ENCODE data around the gene PRKCH. TPM values are rescaled to one million over a fixed set of nuclear protein-coding genes. Genes with fewer than 3 reads are reported as not detected.

The PRKCH gene
- total and polyA plus RNA-seq, 2 donors (not counting 3 experiments of a cell fraction or from before 2014, with no cell fraction given): 97.7 to 103 TPM

DNA sequence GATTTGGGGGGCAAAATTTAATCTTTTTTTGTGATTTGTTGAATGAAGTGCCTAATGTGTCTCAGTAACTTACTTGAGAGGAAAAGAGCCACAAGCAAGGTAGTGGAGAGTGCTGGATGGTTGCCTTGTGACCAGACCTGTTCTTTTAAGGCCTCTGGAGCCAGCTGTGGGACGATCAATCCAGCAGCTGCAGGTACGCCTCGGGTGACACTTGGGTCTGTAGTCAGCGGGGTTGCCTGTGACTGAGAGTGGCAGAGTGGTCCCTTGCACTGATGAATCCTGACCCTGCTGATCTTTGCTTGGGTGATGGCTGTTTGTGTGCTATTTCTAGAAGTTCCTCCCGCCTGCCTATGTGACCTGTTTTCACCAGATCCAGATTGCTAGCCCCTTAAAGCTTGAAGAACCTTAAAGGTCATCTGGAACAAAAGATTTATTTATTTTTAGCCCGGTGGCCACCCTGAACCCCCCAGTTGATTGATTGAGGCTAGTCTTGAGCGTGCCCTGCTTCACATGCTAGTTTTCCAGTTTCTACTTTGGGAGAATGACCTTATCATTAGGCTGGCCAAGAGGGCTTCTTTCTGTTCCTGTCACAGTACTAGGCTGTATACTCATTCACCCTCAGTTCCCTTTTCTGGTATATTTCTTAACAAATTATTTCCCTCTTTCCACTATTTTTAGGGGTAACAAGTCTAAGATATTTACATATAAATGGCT is 23.2 kb downstream of the PRKCH start:
- no peaks in the 10 kb centered on the region for H3K9me3 ChIP-seq (replicated peaks; ENCODE audit: control insufficient read depth, insufficient read depth, low read length)
- no peak overlapping the region for H3K4me3 ChIP-seq (replicated peaks in 1 of 3; ENCODE audit: insufficient read depth in 1 of 3, low read depth in 1 of 3, low read length in 3 of 3)
- H4K20me1 ChIP-seq (replicated peaks; ENCODE audit: control insufficient read depth, extremely low read depth, insufficient read depth, low read length): no peaks in the 10 kb centered on the region
- H3K36me3 ChIP-seq (ENCODE audit: control insufficient read depth in 2 of 2, extremely low read depth in 1 of 2, insufficient read depth in 2 of 2, low read length in 2 of 2): no peaks in the 10 kb centered on the region
- dilution Hi-C loops (cut with MboI; ENCODE audit: extremely low pct_ligation_motif_present, low sequenced_read_pairs) (no loop called here), intact Hi-C loops (cut with micrococcal nuclease) (loop anchor here (1.0 kb wide), 1 partner anchor 22 kb away; no protein-coding TSS in a partner anchor)
- H3K79me2 ChIP-seq (ENCODE audit: control insufficient read depth, insufficient read depth, low read length): peaks cover 90% of the 10 kb centered on the region
- POLR2A ChIA-PET: interaction anchor here (1.3 kb wide), 1 partner anchor 11 kb away, joined by 3 read pairs; no protein-coding TSS in a partner anchor
- peak; percentile 66 for FAIRE-seq
- no peak overlapping the region for H3K4me2 ChIP-seq (ENCODE audit: insufficient read depth, low read length)
- H3K27me3 ChIP-seq (ENCODE audit: control insufficient read depth in 2 of 2, insufficient read depth in 2 of 2, low read length in 2 of 2): no peaks in the 10 kb centered on the region
- CTCF ChIA-PET: interaction anchor here (1.4 to 3.0 kb wide), 2 partner anchors 10 to 22 kb away, joined by 5 to 17 read pairs; no protein-coding TSS in a partner anchor
- no peak overlapping the region for H2AFZ ChIP-seq (ENCODE audit: low read depth, low read length)
- TF ChIP-seq GATA2 (IDR thresholded peaks at IDR 0.05; ENCODE audit: insufficient read depth, insufficient read length, low read depth, low read length): no peak
- TF ChIP-seq, protein P1, sequence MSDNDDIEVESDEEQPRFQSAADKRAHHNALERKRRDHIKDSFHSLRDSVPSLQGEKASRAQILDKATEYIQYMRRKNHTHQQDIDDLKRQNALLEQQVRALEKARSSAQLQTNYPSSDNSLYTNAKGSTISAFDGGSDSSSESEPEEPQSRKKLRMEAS (IDR thresholded peaks at IDR 0.05; ENCODE audit: insufficient read depth, insufficient read length): no peak
- no peaks in the 10 kb centered on the region for H3K9me1 ChIP-seq (replicated peaks; ENCODE audit: control insufficient read depth, extremely low read depth, insufficient read depth, low read length)
- H3K4me1 ChIP-seq (ENCODE audit: control insufficient read depth, extremely low read depth, insufficient read depth, low read length): peaks cover 77% of the 10 kb centered on the region
- no peak for DNase-seq (ENCODE audit: low read depth, low spot score)
- BruUV-seq (replicated peaks): no TSS peak
- peak overlapping the region; percentile 8 for H3K9ac ChIP-seq (replicated peaks; ENCODE audit: extremely low read depth, insufficient read depth, low read length)
- peak overlapping the region; percentile 27 for H3K27ac ChIP-seq (ENCODE audit: insufficient read depth, low read depth, low read length)

DNA sequence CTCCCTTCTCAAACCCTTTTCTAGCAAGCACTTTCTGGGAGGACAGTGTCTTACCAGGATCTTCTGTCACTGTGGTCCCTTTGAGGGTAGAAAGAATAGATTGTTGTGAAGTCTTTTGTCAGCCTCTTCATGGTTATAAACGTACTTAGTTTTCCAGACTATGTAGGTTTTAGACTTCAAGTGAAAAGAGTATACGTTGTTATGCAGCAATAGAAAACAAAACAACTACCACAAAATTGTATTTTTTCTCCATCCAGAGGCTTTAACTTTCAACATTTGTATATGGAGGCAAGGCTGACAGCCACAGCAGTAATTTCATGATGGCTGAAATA is 23.7 kb downstream of the PRKCH start:
- dilution Hi-C loops (cut with MboI; ENCODE audit: extremely low pct_ligation_motif_present, low sequenced_read_pairs): no loop called here
- CTCF ChIA-PET: interaction anchor here (1.5 to 3.0 kb wide), 2 partner anchors 11 to 18 kb away, joined by 4 to 17 read pairs; no protein-coding TSS in a partner anchor
- Histone ChIP-seq H3K4me1 (ENCODE audit: control insufficient read depth, extremely low read depth, insufficient read depth, low read length) (peaks cover 78% of the 10 kb centered on the region), H4K20me1 (replicated peaks; ENCODE audit: control insufficient read depth, extremely low read depth, insufficient read depth, low read length) (no peaks in the 10 kb centered on the region), H3K9me3 (replicated peaks; ENCODE audit: control insufficient read depth, insufficient read depth, low read length) (no peaks in the 10 kb centered on the region), H3K36me3 (ENCODE audit: control insufficient read depth in 2 of 2, extremely low read depth in 1 of 2, insufficient read depth in 2 of 2, low read length in 2 of 2) (no peaks in the 10 kb centered on the region), H3K4me2 (ENCODE audit: insufficient read depth, low read length) (no peak overlapping the region), H2AFZ (ENCODE audit: low read depth, low read length) (no peak overlapping the region), H3K79me2 (ENCODE audit: control insufficient read depth, insufficient read depth, low read length) (peaks cover 90% of the 10 kb centered on the region), H3K27ac (ENCODE audit: insufficient read depth, low read depth, low read length) (peak overlapping the region; percentile 27), H3K9ac (replicated peaks; ENCODE audit: extremely low read depth, insufficient read depth, low read length) (no peak overlapping the region), H3K4me3 (replicated peaks in 1 of 3; ENCODE audit: insufficient read depth in 1 of 3, low read depth in 1 of 3, low read length in 3 of 3) (no peak overlapping the region), H3K9me1 (replicated peaks; ENCODE audit: control insufficient read depth, extremely low read depth, insufficient read depth, low read length) (no peaks in the 10 kb centered on the region), H3K27me3 (ENCODE audit: control insufficient read depth in 2 of 2, insufficient read depth in 2 of 2, low read length in 2 of 2) (no peaks in the 10 kb centered on the region)
- DNase-seq (ENCODE audit: low read depth, low spot score): no peak
- intact Hi-C loops (cut with micrococcal nuclease): no loop called here
- no peak for FAIRE-seq
- BruUV-seq (replicated peaks): no TSS peak
- TF ChIP-seq POLR2AphosphoS5 (IDR thresholded peaks at IDR 0.05; ENCODE audit: insufficient read depth, low read depth, low read length) (no peak), FOS (IDR thresholded peaks at IDR 0.05; ENCODE audit: borderline replicate concordance, insufficient read depth, low read length) (no peak), POLR2A (IDR thresholded peaks at IDR 0.05; ENCODE audit: low read depth, low read length) (no peak)
- TF ChIP-seq, protein P2, sequence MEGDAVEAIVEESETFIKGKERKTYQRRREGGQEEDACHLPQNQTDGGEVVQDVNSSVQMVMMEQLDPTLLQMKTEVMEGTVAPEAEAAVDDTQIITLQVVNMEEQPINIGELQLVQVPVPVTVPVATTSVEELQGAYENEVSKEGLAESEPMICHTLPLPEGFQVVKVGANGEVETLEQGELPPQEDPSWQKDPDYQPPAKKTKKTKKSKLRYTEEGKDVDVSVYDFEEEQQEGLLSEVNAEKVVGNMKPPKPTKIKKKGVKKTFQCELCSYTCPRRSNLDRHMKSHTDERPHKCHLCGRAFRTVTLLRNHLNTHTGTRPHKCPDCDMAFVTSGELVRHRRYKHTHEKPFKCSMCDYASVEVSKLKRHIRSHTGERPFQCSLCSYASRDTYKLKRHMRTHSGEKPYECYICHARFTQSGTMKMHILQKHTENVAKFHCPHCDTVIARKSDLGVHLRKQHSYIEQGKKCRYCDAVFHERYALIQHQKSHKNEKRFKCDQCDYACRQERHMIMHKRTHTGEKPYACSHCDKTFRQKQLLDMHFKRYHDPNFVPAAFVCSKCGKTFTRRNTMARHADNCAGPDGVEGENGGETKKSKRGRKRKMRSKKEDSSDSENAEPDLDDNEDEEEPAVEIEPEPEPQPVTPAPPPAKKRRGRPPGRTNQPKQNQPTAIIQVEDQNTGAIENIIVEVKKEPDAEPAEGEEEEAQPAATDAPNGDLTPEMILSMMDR (IDR thresholded peaks at IDR 0.05; ENCODE audit: extremely low read depth in 1 of 2, insufficient read depth in 1 of 2, low read depth in 1 of 2, low read length in 2 of 2): no peak
- TF ChIP-seq, protein P1 (IDR thresholded peaks at IDR 0.05; ENCODE audit: insufficient read depth, insufficient read length): no peak
- POLR2A ChIA-PET: no interaction called here
